ENCODE data around the gene PAH. TPM values are rescaled to one million over a fixed set of nuclear protein-coding genes. Genes with fewer than 3 reads are reported as not detected.

Gene PAH
- total RNA-seq, 6 experiments from 2014 or later: 873 to 2,034 (median 1,035) TPM

DNA sequence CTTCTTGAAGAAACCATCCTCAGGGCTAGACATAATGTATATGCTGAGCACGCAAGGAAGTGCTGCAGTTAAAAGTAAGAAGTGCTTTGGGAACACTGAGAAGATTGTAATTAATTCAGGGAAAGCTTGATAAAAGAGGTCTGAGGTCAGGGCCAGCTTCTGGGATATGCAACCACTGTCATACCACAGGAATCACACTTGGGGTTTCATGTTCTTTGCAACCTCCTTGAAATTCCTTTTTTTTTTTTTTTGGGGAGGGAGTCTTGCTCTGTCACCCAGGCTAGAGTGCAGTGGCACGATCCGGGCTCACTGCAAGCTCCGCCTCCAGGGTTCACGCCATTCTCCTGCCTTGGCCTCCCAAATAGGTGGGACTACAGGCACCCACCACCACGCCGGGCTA lies 6.9 kb downstream of the PAH start:
- Histone ChIP-seq H3K4me3 (peak overlapping the region in 1 of 3 donors; percentile 81), H3K9me3 (no peaks in the 10 kb centered on the region), H3K36me3 (peaks cover 0 to 56% (median 9%) of the 10 kb centered on the region in 4 donors), H3K4me1 (peaks cover 0 to 61% (median 31%) of the 10 kb centered on the region in 4 donors), H3K27ac (peak overlapping the region; percentile 60 to 99 (median 63)), H3K27me3 (no peaks in the 10 kb centered on the region)
- peak in 1 of 4 donors; percentile 6 for ATAC-seq
- intact Hi-C loops (cut with DNase I): no loop called here
- 46% methylated on average over 2 of the region's 7 CpGs for WGBS (ENCODE audit: insufficient coverage, low coverage, low lambda C conversion rate, missing lambda C conversion rate)
- DNase-seq: no peak
- TF ChIP-seq CTCF (IDR thresholded peaks at IDR 0.05) (no peak), POLR2A (IDR thresholded peaks at IDR 0.05) (no peak)

DNA sequence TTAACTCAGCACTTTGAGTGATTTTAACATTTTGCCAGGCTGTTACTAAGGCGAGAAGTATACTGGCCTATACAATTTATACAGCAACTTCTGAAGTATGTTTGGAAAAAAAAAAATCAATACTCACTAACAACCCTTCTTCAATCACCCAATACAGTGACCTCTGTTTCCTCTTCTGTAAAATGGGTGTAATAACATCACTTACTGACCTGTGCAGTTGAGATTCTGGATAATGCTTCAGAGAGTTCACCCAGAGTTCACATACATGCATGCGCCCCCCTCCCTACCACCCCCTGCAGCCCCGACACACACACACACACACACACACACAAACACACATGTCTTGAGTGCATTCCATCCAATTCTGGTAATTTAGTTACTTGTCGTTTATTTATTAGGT lies 9.1 kb downstream of the PAH start:
- intact Hi-C loops (cut with DNase I): no loop called here
- no peak for ATAC-seq
- H3K9me3 ChIP-seq: no peaks in the 10 kb centered on the region
- TF ChIP-seq CTCF (IDR thresholded peaks at IDR 0.05) (no peak), POLR2A (IDR thresholded peaks at IDR 0.05) (no peak)
- 67% methylated on average over 4 of the region's 4 CpGs for WGBS (ENCODE audit: insufficient coverage, low coverage, low lambda C conversion rate, missing lambda C conversion rate)
- peaks cover 0 to 63% (median 9%) of the 10 kb centered on the region in 4 donors for H3K36me3 ChIP-seq
- peaks cover 0 to 81% (median 40%) of the 10 kb centered on the region in 4 donors for H3K4me1 ChIP-seq
- peak overlapping the region in 1 of 3 donors; percentile 99 for H3K27ac ChIP-seq
- H3K4me3 ChIP-seq: peak overlapping the region in 1 of 3 donors; percentile 24
- H3K27me3 ChIP-seq: no peaks in the 10 kb centered on the region
- no peak for DNase-seq

GRCh38 chr12:102905229-102905628 lies 11.8 kb downstream of the PAH start:
- DNase-seq (no peak), ATAC-seq (peak in 1 of 4 donors; percentile 5)
- TF ChIP-seq POLR2A (IDR thresholded peaks at IDR 0.05): no peak
- WGBS (ENCODE audit: insufficient coverage, low coverage, low lambda C conversion rate, missing lambda C conversion rate): 28% methylated on average over 3 of the region's 3 CpGs
- intact Hi-C loops (cut with DNase I): no loop called here
- peak overlapping the region in 1 of 3 donors; percentile 17 for H3K4me3 ChIP-seq
- no peaks in the 10 kb centered on the region for H3K27me3 ChIP-seq
- H3K9me3 ChIP-seq: no peaks in the 10 kb centered on the region
- peak overlapping the region in 2 of 3 donors; percentile 17 to 79 for H3K27ac ChIP-seq
- peaks cover 0 to 85% (median 37%) of the 10 kb centered on the region in 4 donors for H3K4me1 ChIP-seq
- peaks cover 0 to 48% (median 3%) of the 10 kb centered on the region in 4 donors for H3K36me3 ChIP-seq

DNA sequence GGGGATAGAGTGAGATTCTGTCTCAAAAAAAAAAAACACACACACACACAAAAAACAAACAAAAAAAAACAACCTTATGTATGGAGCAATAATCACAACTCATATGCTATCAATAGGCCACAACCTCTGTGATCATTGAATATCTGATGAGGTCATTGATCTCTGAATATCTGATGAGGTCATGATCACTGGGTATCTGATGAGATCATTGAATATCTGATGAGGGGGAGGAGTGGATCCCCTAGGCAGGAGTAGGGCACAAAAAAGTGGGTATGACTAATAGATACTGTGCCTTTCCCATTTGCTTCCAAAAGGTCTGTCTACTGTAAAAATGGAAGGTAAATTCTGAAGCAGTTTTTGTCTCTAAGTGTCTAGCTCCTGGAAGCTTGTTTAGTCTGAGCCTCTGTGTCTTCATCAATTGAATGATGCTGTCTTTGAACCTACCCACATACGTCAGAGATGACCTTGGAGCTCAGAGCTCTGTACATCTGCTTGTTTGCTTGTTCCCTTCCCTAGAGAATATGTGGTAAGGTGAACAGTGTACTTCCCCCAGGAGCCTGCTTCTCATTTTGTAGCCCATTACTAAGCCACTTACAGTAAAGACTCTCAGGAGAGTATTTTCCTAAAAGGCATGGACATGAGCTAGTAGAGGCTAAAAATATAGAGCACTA lies 13.6 kb downstream of the PAH start:
- Histone ChIP-seq H3K36me3 (peaks cover 0 to 32% (median 0%) of the 10 kb centered on the region in 4 donors), H3K4me1 (peaks cover 0 to 69% (median 32%) of the 10 kb centered on the region in 4 donors), H3K27ac (peak overlapping the region; percentile 27 to 79 (median 64)), H3K9me3 (no peaks in the 10 kb centered on the region), H3K27me3 (no peaks in the 10 kb centered on the region), H3K4me3 (no peak overlapping the region)
- TF ChIP-seq POLR2A (IDR thresholded peaks at IDR 0.05): no peak
- TF ChIP-seq CTCF (IDR thresholded peaks at IDR 0.05): no peak
- DNase-seq: no peak
- intact Hi-C loops (cut with DNase I): no loop called here
- WGBS (ENCODE audit: insufficient coverage, low coverage, low lambda C conversion rate, missing lambda C conversion rate): 33% methylated on average over 1 of the region's 1 CpG
- ATAC-seq: peak; percentile 28 to 54 (median 46)

DNA sequence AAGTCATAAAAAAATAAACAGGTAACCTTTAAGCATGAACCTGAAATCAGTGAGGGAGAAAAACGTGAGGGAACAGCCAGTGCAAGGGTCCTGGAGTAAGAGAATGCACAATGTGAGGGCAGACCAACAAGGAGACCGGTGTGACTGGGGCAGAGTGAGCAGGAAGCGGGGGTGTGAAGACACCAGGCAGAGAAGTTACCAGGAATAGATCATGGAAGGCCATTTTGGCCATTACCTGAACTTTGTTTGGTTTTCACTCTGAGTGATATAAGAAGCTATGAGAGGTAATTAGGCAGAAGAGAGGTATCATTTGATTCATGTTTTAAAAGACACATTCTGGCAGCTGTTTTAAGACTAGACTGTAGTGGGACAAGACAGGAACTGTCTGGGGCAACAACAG lies 15.0 kb downstream of the PAH start:
- no peak for TF ChIP-seq CTCF (IDR thresholded peaks at IDR 0.05)
- TF ChIP-seq POLR2A (IDR thresholded peaks at IDR 0.05): no peak
- ATAC-seq (no peak), DNase-seq (no peak)
- Histone ChIP-seq H3K4me3 (no peak overlapping the region), H3K9me3 (no peaks in the 10 kb centered on the region), H3K4me1 (peaks cover 0 to 81% (median 32%) of the 10 kb centered on the region in 4 donors), H3K36me3 (peaks cover 0 to 39% (median 0%) of the 10 kb centered on the region in 4 donors), H3K27ac (peak overlapping the region in 2 of 3 donors; percentile 64 to 79), H3K27me3 (no peaks in the 10 kb centered on the region)
- WGBS (ENCODE audit: insufficient coverage, low coverage, low lambda C conversion rate, missing lambda C conversion rate): 41% methylated on average over 3 of the region's 3 CpGs
- intact Hi-C loops (cut with DNase I): no loop called here

Measured in right lobe of liver (tissue), 6 donors.